ENCODE data around the gene HPX. TPM values are rescaled to one million over a fixed set of nuclear protein-coding genes. Genes with fewer than 3 reads are reported as not detected.

Gene HPX, protein sequence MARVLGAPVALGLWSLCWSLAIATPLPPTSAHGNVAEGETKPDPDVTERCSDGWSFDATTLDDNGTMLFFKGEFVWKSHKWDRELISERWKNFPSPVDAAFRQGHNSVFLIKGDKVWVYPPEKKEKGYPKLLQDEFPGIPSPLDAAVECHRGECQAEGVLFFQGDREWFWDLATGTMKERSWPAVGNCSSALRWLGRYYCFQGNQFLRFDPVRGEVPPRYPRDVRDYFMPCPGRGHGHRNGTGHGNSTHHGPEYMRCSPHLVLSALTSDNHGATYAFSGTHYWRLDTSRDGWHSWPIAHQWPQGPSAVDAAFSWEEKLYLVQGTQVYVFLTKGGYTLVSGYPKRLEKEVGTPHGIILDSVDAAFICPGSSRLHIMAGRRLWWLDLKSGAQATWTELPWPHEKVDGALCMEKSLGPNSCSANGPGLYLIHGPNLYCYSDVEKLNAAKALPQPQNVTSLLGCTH
- not detected in 2 replicates for total RNA-seq

DNA sequence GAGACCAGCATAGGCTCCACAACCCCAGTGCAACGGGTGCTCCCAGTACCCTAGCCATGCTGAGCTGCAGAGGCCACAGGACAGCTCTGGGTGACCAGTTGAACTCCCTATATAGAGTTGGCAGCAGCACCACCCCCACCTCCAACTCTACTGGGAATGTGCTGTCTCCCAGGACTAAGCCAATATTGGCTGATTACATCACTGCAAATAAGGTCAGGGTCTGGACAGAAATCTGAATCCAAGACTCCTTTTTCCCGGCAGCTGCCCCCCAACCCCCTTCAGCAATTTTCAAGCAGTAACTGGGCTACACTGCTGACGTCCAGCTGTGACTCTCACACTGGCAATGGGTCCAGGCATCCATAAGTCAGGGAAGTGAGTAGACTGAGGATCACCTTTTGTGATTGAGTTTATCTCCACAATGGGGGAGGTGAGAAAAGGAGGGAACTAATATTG is at the start of gene HPX:
HPX (minus strand) TSS at position 82 of the 453 bp plus-strand sequence; CDS start at position 58, 24 bp downstream.

DNA sequence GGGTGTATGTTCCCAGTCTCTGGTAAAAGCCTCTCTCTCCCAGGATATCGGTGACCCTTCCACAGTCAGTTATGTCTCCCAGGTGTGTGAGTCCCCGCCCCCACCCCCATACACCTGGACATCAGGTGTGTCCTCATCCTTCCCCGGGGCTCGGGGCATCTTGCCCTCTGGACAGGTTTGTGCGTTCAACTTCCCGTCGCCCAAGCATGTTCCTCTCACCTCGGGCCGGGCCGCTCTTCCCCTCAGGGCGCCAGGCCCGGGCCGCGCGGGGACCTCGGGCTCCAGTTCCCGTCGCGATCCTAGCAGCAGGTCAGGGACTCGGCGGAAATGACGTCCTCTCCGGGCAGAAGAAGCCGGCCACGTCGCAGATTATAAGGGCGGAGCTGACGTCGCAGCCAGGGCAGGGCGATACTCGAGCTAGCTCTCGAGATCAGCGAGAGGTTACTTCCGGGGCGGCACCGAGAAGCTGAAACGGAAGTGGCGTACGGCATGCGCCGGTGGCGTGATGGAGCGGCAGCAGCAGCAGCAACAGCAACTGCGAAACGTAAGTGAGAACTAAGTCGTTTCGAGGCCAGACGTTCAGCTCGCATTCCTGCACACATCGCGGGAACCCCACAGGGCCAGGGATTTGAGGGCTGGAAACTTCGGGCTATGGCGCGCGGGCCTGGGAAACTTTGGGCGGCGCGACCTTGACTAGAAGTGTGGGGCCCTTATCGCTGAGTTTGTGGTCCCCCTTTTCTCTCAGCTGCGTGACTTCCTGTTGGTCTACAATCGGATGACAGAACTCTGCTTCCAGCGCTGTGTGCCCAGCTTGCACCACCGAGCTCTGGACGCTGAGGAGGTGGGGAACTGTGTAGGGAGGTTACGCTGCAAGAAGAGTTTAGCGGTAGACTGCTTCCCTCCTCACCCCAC is 40.5 kb upstream of the HPX start, which contains the start of the genes ARFIP2 and TIMM10B:
ARFIP2 (minus strand) TSS at position 320 of the 912 bp plus-strand sequence. CDS start 910 bp downstream, outside the sequence.
TIMM10B (plus strand) TSS at position 490 of the 912 bp plus-strand sequence; CDS start at position 506, 16 bp downstream.

DNA sequence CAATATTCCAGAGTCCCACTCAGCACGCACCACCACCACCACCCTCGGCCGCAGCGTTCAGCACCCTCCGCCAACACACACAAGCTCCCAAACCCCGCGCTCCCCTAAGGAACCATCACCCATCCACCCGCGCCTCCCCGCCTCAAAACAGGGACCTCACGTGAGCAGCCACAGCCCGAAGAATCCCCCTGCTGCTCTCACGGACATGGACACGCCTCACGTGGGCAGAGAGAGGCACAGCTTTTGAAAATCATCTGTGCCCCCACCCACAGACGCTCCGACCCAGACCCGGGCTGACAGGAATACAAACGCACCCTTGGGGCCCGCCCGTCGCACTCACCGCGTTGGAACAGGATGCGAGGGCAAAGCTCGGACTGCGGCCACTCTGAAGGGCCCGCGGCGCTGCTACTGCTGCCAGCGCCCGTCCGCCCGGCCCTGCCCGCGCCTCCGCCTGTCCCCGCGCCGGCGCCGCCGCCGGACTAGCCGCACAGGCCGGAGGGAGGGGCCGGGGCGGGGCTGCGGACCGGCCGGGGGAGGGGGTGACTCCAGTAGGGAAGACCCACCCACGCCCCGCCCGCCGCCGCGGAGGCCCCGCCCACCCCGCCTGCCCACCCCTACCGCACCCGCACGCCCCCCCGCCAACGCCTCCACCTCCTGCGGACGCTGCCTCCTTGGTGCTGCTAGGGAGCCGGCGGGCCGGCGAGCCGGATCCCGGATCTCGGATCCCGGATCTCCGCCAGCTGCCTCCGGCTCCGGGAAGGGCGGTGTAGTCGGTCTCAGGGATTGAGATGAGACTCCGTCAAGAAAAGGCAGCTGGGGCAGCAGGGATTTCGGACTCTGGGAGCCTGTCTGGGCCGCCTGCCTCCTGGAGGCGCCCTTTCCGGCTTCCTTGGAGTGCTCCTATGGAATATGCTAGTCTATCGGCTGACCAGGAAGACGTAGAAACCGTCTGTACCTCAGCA is 32.9 kb upstream of the HPX start, which contains the start of gene TRIM3:
TRIM3 (minus strand) TSS at position 491 of the 962 bp plus-strand sequence. CDS start 8,246 bp downstream, outside the sequence.

DNA sequence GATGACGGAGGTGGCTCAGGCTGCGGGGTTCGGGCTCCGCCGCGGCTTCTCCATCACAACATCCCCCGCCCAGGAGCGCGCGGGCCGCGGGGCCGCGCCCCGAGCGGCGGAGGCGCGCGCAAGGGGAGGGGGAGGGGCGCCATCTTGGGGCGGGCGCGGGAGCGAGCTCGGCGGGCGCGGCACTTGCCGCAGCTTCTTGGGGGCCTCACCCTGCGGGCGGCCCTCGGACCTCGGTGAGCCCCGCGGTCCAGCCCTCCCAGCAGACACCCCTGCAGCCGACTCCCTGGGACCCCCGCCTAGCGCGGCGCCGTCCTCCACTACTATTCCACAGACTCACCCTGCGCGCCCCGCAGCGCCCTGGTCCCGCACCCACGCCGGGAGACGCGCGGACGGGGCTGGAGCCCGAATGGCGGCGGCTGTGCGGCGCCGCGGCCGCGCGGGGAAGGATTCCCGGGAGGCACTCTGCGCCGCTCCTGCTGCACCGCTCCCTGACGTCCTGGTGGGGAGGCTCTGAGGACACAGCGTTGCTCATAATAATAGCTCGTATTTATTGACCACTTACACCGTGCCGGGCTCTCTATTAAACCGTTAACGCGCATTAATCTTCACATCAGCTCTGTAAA is 21.7 kb downstream of the HPX start, which contains the start of gene APBB1:
APBB1 (minus strand) TSS at position 86 of the 623 bp plus-strand sequence. CDS start 7,747 bp downstream, outside the sequence.

DNA sequence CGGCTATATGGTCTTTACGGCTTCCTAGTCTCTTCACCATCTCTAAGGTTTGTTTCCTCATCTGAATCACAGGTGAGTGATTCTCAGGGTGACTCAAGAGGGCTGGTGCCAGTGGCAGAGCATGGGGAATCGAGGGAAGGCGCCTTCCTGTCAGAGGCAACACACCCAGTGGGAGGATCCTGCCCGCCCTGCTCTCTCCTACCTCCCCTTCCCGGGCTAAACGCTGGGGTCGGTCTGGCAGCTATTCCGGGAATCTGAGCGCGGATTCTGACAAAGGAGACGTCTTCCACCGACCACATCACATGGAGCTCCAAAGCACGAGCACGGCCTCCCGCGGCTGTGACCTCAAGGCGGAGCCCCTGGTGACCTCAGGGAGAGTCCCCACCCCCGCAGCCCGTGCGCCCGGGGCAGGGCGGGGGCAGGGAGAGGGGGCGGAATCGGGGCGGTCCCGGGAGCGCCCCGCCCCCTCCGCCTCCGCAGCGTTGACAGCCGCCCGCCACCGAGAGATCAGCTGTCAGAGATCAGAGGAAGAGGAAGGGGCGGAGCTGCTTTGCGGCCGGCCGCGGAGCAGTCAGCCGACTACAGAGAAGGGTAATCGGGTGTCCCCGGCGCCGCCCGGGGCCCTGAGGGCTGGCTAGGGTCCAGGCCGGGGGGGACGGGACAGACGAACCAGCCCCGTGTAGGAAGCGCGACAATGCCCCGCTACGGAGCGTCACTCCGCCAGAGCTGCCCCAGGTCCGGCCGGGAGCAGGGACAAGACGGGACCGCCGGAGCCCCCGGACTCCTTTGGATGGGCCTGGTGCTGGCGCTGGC is 50.7 kb downstream of the HPX start, which contains the start of gene SMPD1:
SMPD1 (plus strand) TSS at position 570 of the 813 bp plus-strand sequence; CDS start at position 695, 125 bp downstream.

Other genes starting within 250 kb of the HPX start
- gene OR52W1, start 241.8 kb downstream of the HPX start, total RNA-seq: not detected in 2 replicates
- not detected in 2 replicates for gene C11orf42, start 235.4 kb downstream of the HPX start, total RNA-seq
- gene FHIP1B, start 206.4 kb downstream of the HPX start, total RNA-seq: 6.2 and 8.4 TPM in 2 replicates
- under 0.01 TPM in 1 of 2 replicates, not detected in the other for gene CNGA4, start 201.9 kb downstream of the HPX start, total RNA-seq
- gene CCKBR, start 181.1 kb downstream of the HPX start, total RNA-seq: not detected in 2 replicates
- 135 and 389 TPM in 2 replicates for gene CAVIN3, start 120.5 kb downstream of the HPX start, total RNA-seq
- 11.0 and 17.5 TPM in 2 replicates for gene SMPD1, start 50.5 kb downstream of the HPX start, total RNA-seq
- 46.1 and 47.3 TPM in 2 replicates for gene APBB1, start 21.9 kb downstream of the HPX start, total RNA-seq
- gene TRIM3, start 33.0 kb upstream of the HPX start, total RNA-seq: 15.6 and 18.8 TPM in 2 replicates
- gene ARFIP2, start 40.3 kb upstream of the HPX start, total RNA-seq: 51.2 and 56.5 TPM in 2 replicates
- gene TIMM10B, start 40.5 kb upstream of the HPX start, total RNA-seq: 28.4 and 38.7 TPM in 2 replicates
- 1.3 and 3.3 TPM in 2 replicates for gene DNHD1, start 56.3 kb upstream of the HPX start, total RNA-seq
- gene RRP8, start 162.6 kb upstream of the HPX start, total RNA-seq: 10.7 and 15.8 TPM in 2 replicates
- gene ILK, start 162.8 kb upstream of the HPX start, total RNA-seq: 122 and 162 TPM in 2 replicates
- 20.1 and 33.5 TPM in 2 replicates for gene TAF10, start 171.2 kb upstream of the HPX start, total RNA-seq
- 48.1 and 60.3 TPM in 2 replicates for gene TPP1, start 178.4 kb upstream of the HPX start, total RNA-seq
- 29.0 and 30.2 TPM in 2 replicates for gene DCHS1, start 214.8 kb upstream of the HPX start, total RNA-seq
- gene MRPL17, start 242.4 kb upstream of the HPX start, total RNA-seq: 87.7 and 916 TPM in 2 replicates